Adrenal gland (tissue), 5 donors: ENCODE data around the gene ADAMTS17.

ENCODE experiments used
- POLR2A ChIP-seq, 2 donors: fragments of 450-650 bp; IDR thresholded peaks; one replicate each; pipeline ENCODE4 v1.6.1; 2017; ENCODE audit warnings: antibody characterized with exemption in 2 of 2, mild to moderate bottlenecking in 2 of 2, moderate library complexity in 1 of 2
- TF ChIP-seq, protein P1 (sequence below), 6 experiments: fragments of 450-650 bp in 4 of 6; fragments of 200-600 bp in 2 of 6; sonication (generic) in 1 of 6; IDR thresholded peaks; 1 replicate in 5 of 6; 2 replicates in 1 of 6; pipeline versions ENCODE4 v1.5.1 to v1.8.0; 2016 to 2021; ENCODE audit warnings: antibody characterized with exemption in 6 of 6, mild to moderate bottlenecking in 2 of 6, moderate library complexity in 1 of 6
- donor health status: DM: no; HTN: no; CAD: no.

DNA sequence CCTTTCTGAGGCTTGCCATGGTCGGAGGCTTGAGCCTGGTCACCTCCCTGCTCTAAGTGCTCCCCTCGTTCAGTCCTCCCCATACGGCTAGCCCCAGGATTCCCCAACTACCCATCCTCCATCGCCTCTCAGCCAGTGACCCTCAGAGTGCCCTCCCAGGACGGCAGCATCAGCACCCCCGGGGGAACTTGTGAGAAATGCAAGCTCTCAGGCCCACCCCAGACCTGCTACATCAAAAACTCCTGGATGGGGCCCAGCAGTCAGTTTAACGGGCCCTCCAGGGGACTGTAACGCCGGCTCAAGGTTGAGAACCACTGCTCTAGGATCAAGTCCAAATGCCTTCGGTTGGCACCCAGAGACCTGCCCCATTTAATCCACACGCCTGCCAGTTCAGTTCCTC, 6.9 kb downstream of the ADAMTS17 start:
- no peak for TF ChIP-seq POLR2A (IDR thresholded peaks at IDR 0.05)
- TF ChIP-seq, protein P1, sequence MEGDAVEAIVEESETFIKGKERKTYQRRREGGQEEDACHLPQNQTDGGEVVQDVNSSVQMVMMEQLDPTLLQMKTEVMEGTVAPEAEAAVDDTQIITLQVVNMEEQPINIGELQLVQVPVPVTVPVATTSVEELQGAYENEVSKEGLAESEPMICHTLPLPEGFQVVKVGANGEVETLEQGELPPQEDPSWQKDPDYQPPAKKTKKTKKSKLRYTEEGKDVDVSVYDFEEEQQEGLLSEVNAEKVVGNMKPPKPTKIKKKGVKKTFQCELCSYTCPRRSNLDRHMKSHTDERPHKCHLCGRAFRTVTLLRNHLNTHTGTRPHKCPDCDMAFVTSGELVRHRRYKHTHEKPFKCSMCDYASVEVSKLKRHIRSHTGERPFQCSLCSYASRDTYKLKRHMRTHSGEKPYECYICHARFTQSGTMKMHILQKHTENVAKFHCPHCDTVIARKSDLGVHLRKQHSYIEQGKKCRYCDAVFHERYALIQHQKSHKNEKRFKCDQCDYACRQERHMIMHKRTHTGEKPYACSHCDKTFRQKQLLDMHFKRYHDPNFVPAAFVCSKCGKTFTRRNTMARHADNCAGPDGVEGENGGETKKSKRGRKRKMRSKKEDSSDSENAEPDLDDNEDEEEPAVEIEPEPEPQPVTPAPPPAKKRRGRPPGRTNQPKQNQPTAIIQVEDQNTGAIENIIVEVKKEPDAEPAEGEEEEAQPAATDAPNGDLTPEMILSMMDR (IDR thresholded peaks at IDR 0.05) = no peak
